PFSK-1 (cell line): ENCODE data around the gene RNF14.

Experiments used
- FOXP2 ChIP-seq: optimal IDR thresholded peaks from 2 replicates; pipeline ENCODE3; 2011; ENCODE audit warnings: borderline replicate concordance, control low read depth, inconsistent platforms; ENCODE audit not compliant: insufficient read depth; ENCODE audit errors: extremely low read length, extremely low read depth
- POLR2AphosphoS5 ChIP-seq: IDR thresholded peaks from 2 replicates; pipeline ENCODE4 v1.6.1; 2012; ENCODE audit warnings: low read depth, mild to moderate bottlenecking, control low read depth, low read length, moderate library complexity
- REST ChIP-seq, 2 experiments: IDR thresholded peaks; 2 replicates each; pipeline versions ENCODE4 v1.6.1 to v1.8.0; 2011 to 2012; ENCODE audit warnings: low read depth in 2 of 2, low read length in 2 of 2, control low read depth in 1 of 2, inconsistent platforms in 1 of 2, mild to moderate bottlenecking in 1 of 2, moderate library complexity in 1 of 2; ENCODE audit not compliant: insufficient read depth in 1 of 2
- SIN3A ChIP-seq: IDR thresholded peaks from 2 replicates; pipeline ENCODE4 v1.6.1; 2012; ENCODE audit warnings: mild to moderate bottlenecking, low read length, moderate library complexity, borderline replicate concordance; ENCODE audit not compliant: insufficient read depth
- TAF1 ChIP-seq: IDR thresholded peaks from 2 replicates; pipeline ENCODE4 v1.6.1; 2012; ENCODE audit warnings: low read length, control low read depth, borderline replicate concordance; ENCODE audit not compliant: insufficient read depth

The RNF14 gene

GRCh38 chr5:141944076-141944475 is 24.8 kb upstream of the RNF14 start:
- TF ChIP-seq REST (IDR thresholded peaks at IDR 0.05; ENCODE audit: insufficient read depth in 1 of 2, low read depth in 2 of 2, low read length in 2 of 2), result no peak
- no peak for TF ChIP-seq POLR2AphosphoS5
- TF ChIP-seq FOXP2, result no peak
- TF ChIP-seq SIN3A, result no peak
- no peak for TF ChIP-seq TAF1

DNA sequence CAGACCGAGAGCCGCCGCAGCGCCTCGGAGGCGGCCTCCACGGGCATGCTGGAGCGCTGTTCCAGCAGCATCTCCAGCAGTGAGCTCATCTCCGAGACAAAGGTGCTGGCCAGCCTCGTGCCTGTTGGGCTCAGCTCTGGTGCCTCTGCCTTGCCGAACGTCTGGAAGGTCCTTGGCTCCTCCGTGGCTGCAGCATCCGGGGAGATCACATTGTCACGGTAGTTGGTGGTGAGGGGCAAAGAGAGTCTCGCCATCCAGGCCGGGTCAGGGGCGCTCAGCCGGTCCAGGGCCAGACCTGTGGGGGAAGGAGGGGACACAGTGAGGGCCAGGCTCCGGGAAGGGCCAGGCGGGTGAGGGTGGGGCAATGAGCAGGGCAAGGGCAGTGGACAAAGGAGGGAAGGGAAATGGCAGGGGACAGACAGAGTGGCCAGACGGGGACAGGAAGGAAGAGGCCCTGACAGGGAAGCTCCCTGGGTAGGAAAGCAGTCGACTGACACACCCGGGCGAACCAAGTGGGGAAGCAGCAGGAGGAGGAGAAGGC is 23.3 kb upstream of the RNF14 start:
- TF ChIP-seq REST (IDR thresholded peaks at IDR 0.05; ENCODE audit: insufficient read depth in 1 of 2, low read depth in 2 of 2, low read length in 2 of 2) (no peak), POLR2AphosphoS5 (no peak), TAF1 (no peak), SIN3A (no peak), FOXP2 (no peak)

DNA sequence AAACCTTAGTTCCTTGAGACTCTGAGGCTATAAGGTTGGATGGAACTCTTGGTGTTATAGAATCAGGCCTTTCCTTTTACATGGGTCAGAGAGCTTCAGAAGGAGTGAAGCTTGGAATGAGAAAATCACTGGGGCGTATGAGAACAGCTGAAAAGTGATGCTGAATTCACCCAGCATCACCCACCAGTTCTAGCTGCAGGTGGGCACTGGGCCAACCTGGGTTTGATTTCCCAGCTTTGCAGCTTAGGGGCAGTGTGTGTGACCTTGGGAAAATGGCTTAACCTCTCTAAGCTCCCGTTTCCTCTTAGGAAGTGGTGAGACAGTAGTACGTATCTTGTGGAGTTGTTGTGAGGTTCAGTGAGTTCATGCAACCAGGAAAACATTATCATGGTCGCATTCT is 21.6 kb upstream of the RNF14 start:
- TF ChIP-seq TAF1, result no peak
- TF ChIP-seq FOXP2, result no peak

DNA sequence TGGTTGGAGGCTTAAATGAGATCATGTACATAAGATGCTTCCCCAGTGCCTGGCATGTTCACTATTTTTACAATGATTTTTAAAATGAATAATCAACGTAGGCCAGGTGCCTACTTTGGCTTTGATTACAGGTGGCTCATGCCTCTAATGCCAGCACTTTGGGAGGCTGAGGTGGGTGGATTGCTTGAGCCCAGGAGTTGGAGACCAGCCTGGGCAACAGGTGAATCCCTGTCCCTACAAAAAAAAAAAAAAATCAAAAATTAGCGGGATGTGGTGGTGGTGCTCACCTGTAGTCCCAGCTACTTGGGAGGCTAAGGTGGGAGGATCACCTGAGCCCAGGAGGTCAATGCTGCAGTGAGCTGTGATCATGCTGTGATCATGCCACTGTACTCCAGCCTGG is 20.1 kb upstream of the RNF14 start:
- TF ChIP-seq SIN3A, result no peak
- no peak for TF ChIP-seq TAF1

GRCh38 chr5:141949511-141949910 is 19.4 kb upstream of the RNF14 start:
- TF ChIP-seq REST (IDR thresholded peaks at IDR 0.05; ENCODE audit: insufficient read depth in 1 of 2, low read depth in 2 of 2, low read length in 2 of 2), result no peak
- no peak for TF ChIP-seq TAF1

DNA sequence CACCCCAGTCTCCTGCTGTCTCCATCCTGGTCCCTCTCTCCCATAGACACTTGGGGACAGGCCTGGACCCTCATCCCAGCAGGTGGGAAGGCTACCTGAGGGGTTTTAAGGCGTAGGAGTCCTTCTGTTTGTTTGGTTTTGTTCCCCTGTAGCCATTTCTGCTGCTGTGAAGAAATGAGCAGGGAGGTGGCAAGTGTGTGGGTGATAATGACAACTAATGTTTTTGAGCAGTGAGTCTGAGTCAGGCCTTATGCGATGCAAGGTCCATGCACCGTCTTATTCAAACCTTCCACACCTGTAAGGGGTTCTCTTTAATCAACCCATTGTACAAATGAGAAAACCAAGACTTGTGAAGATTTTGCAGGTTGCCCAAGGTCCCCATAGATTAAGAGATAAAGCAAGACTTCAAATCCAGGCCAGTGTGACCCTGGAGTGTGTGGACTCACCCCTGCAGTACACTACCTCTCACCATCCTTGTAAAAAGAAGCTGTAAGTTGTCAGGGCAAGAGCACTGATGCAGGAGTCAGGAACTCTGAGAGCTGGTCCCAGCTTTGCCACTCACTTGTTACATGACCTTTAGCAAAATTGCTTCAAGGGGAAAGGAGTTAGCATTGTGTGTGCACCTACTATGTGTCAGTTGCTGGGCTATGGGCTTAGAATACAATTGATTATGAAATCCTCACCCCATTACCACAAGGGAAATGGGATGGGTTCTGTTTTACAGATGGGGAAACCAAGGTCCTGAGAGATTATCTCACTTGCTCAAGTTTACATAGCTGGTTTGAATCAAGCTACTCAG is 18.5 kb upstream of the RNF14 start:
- TF ChIP-seq POLR2AphosphoS5 (no peak), SIN3A (no peak), FOXP2 (no peak), REST (IDR thresholded peaks at IDR 0.05; ENCODE audit: insufficient read depth in 1 of 2, low read depth in 2 of 2, low read length in 2 of 2) (no peak), TAF1 (no peak)
